ENCODE results near the gene RPP25L.

RPP25L gene

DNA sequence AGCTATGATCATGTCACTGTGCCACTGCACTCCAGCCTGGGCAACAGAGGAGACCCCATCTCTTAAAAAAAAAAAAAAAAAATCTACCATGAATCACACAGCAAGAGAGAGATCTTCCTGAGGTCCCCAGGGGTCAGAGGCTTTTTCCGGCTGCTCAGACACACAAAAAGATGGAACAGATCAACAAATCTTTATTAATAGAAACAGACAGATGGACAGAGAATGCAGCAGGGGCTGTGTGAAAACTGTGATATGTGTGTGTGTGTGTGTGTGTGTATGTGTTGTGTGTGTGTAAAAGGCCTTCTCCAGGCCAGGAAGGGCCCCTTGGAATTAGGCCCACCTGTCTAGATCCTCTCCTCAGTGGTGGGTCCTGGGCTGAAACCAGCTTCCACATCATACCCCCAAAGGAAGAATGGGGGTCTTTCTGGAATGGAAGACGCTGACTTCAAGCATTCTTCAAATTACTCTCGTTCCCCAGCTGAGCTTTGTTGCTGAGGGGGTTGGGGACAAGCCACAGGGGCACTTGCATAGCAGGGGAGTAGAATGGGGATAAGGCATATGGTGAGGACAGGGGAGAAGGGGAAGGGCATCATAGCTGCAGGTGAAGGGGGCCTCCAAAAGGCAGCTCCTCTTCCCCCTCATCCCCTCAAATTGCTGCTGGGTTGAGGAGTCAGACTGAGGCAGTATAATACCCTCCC is 22.8 kb upstream of the RPP25L start:
- peaks cover 8% of the 10 kb centered on the region for H3K36me3 ChIP-seq (ENCODE audit: control insufficient read depth, insufficient read depth, low read length)
- H3K4me3 ChIP-seq (ENCODE audit: low read length) = no peak overlapping the region
- no peak overlapping the region for H3K27ac ChIP-seq (ENCODE audit: low read depth, low read length)
- H3K4me1 ChIP-seq (ENCODE audit: control insufficient read depth, insufficient read depth, low read length) = peaks cover 15% of the 10 kb centered on the region
- H3K27me3 ChIP-seq (ENCODE audit: control insufficient read depth, insufficient read depth, low read length) = peaks cover 9% of the 10 kb centered on the region
- H3K9ac ChIP-seq (ENCODE audit: low read length) = no peak overlapping the region

DNA sequence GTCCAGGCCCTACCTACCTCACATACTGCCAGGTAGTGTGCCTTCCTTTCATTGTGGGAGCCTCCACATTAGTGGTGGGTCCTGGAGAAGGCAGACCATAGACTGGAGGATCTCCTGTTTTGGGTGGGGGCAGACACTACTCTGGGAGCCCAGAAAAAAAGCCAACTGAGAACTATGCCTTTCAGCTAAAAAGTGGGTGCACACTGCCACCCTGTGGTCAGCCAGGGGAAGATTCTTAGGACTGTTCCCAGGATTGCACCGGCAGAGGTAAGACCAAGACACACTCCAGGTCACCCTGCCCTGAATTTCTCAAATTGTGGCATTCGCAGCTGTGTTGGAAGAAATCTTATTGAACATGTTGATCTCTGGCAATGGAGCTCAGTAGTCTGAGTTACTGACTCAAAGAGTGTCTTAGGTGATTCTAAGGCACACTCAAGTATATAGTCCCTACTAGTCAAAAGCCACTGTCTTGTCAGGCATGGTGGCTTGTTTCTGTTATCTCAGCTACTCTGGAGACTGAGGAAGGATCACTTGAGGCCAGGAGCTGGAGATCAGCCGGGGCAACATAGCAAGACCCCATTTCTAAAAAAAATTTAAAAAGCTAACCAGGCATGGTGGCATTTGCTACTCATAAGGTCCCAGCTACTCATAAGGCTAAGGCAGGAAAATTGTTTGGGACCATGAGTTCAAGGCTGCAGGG is 22.1 kb upstream of the RPP25L start:
- Histone ChIP-seq H3K27ac (ENCODE audit: low read depth, low read length) (no peak overlapping the region), H3K4me1 (ENCODE audit: control insufficient read depth, insufficient read depth, low read length) (peaks cover 15% of the 10 kb centered on the region), H3K27me3 (ENCODE audit: control insufficient read depth, insufficient read depth, low read length) (peaks cover 15% of the 10 kb centered on the region), H3K36me3 (ENCODE audit: control insufficient read depth, insufficient read depth, low read length) (peaks cover 8% of the 10 kb centered on the region), H3K4me3 (ENCODE audit: low read length) (no peak overlapping the region), H3K9ac (ENCODE audit: low read length) (no peak overlapping the region)

- Histone ChIP-seq H3K27ac (ENCODE audit: low read depth, low read length) (no peak overlapping the region), H3K4me3 (ENCODE audit: low read length) (no peak overlapping the region), H3K4me1 (ENCODE audit: control insufficient read depth, insufficient read depth, low read length) (peaks cover 16% of the 10 kb centered on the region), H3K36me3 (ENCODE audit: control insufficient read depth, insufficient read depth, low read length) (peaks cover 8% of the 10 kb centered on the region), H3K9ac (ENCODE audit: low read length) (no peak overlapping the region), H3K27me3 (ENCODE audit: control insufficient read depth, insufficient read depth, low read length) (peaks cover 19% of the 10 kb centered on the region)
Measured at GRCh38 chr9:34633166-34633565, 21.3 kb upstream of the RPP25L start.

- peaks cover 7% of the 10 kb centered on the region for H3K36me3 ChIP-seq (ENCODE audit: control insufficient read depth, insufficient read depth, low read length)
- peaks cover 5% of the 10 kb centered on the region for H3K4me1 ChIP-seq (ENCODE audit: control insufficient read depth, insufficient read depth, low read length)
- no peak overlapping the region for H3K9ac ChIP-seq (ENCODE audit: low read length)
- H3K27ac ChIP-seq (ENCODE audit: low read depth, low read length) = no peak overlapping the region
- H3K4me3 ChIP-seq (ENCODE audit: low read length) = no peak overlapping the region
- peaks cover 45% of the 10 kb centered on the region for H3K27me3 ChIP-seq (ENCODE audit: control insufficient read depth, insufficient read depth, low read length)
Measured at GRCh38 chr9:34630402-34631154, 18.7 kb upstream of the RPP25L start.

DNA sequence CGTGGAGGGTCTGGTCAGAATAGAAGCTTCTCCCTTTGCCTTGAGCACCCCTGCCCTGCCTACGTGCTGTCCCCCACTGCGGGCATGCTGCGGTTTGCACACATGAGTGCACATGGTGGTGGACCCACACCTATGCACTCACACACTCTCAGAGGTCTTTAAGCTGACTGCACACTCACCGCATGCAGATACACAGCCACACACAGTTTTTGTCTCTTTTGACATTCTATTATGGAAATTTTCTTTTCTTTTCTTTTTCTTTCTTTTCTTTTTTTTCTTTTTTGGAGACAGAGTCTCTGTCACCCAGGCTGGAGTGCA is 17.6 kb upstream of the RPP25L start:
- Histone ChIP-seq H3K4me3 (ENCODE audit: low read length) (peak overlapping the region; percentile 40), H3K27me3 (ENCODE audit: control insufficient read depth, insufficient read depth, low read length) (peaks cover 53% of the 10 kb centered on the region), H3K36me3 (ENCODE audit: control insufficient read depth, insufficient read depth, low read length) (no peaks in the 10 kb centered on the region), H3K9ac (ENCODE audit: low read length) (no peak overlapping the region), H3K27ac (ENCODE audit: low read depth, low read length) (no peak overlapping the region), H3K4me1 (ENCODE audit: control insufficient read depth, insufficient read depth, low read length) (peaks cover 5% of the 10 kb centered on the region)

GRCh38 chr9:34628656-34629490 is 17.0 kb upstream of the RPP25L start, which contains the start of gene ARID3C:
TSS of gene ARID3C (minus strand) at chr9:34629066. CDS start at chr9:34628014, 1,052 bp downstream.
- Histone ChIP-seq H3K4me1 (ENCODE audit: control insufficient read depth, insufficient read depth, low read length) (peaks cover 5% of the 10 kb centered on the region), H3K4me3 (ENCODE audit: low read length) (peak within 1 kb of the TSS; percentile 53), H3K27ac (ENCODE audit: low read depth, low read length) (no peak within 1 kb of the TSS), H3K36me3 (ENCODE audit: control insufficient read depth, insufficient read depth, low read length) (no peaks in the 10 kb centered on the region), H3K27me3 (ENCODE audit: control insufficient read depth, insufficient read depth, low read length) (peaks cover 56% of the 10 kb centered on the region), H3K9ac (ENCODE audit: low read length) (no peak within 1 kb of the TSS)

- Histone ChIP-seq H3K4me1 (ENCODE audit: control insufficient read depth, insufficient read depth, low read length) (peaks cover 5% of the 10 kb centered on the region), H3K27ac (ENCODE audit: low read depth, low read length) (no peak overlapping the region), H3K9ac (ENCODE audit: low read length) (no peak overlapping the region), H3K27me3 (ENCODE audit: control insufficient read depth, insufficient read depth, low read length) (peaks cover 62% of the 10 kb centered on the region), H3K36me3 (ENCODE audit: control insufficient read depth, insufficient read depth, low read length) (no peaks in the 10 kb centered on the region), H3K4me3 (ENCODE audit: low read length) (peak overlapping the region; percentile 53)
Measured at GRCh38 chr9:34627716-34628655, 16.1 kb upstream of the RPP25L start.

GRCh38 chr9:34625186-34625486 is 13.2 kb upstream of the RPP25L start:
- H3K36me3 ChIP-seq (ENCODE audit: control insufficient read depth, insufficient read depth, low read length) = no peaks in the 10 kb centered on the region
- peaks cover 62% of the 10 kb centered on the region for H3K27me3 ChIP-seq (ENCODE audit: control insufficient read depth, insufficient read depth, low read length)
- H3K9ac ChIP-seq (ENCODE audit: low read length) = no peak overlapping the region
- H3K4me3 ChIP-seq (ENCODE audit: low read length) = no peak overlapping the region
- no peak overlapping the region for H3K27ac ChIP-seq (ENCODE audit: low read depth, low read length)
- peaks cover 9% of the 10 kb centered on the region for H3K4me1 ChIP-seq (ENCODE audit: control insufficient read depth, insufficient read depth, low read length)

DNA sequence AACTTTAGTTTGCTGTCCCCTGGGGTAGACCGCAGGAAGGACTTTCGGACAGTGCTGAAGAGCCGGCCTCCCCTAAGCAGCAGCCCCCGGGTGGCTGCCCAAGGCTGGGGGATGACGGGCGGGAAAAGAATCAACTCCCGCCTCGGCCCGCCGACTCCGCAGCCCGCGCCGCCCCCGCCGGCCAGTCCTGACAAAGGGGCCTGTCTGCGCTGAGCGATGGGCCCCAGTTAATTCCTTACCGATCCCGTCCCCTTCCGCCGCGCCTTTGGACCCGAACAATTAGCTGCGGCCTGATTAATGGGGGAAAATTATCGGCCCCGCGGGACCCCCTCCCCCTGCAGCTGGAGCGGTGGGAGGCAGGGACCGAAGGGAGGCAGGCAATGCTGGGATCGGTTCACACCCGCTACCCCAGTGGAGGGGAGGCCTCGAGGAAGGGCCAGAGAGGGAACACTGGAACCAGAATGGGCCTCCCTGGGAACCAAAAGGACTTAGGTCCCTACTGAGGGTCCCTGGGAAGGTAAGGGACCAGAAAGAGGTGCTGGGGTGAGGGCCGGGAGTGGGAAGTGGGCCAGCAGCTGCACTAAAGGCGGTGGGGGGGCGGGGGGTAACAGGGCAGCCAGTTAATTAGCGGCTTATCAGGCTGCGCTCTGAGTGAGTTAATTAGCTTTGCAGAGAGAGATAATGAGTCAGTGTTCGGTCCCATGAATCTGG is 12.7 kb upstream of the RPP25L start:
- H3K27ac ChIP-seq (ENCODE audit: low read depth, low read length) = no peak overlapping the region
- no peak overlapping the region for H3K9ac ChIP-seq (ENCODE audit: low read length)
- peaks cover 12% of the 10 kb centered on the region for H3K4me1 ChIP-seq (ENCODE audit: control insufficient read depth, insufficient read depth, low read length)
- H3K36me3 ChIP-seq (ENCODE audit: control insufficient read depth, insufficient read depth, low read length) = no peaks in the 10 kb centered on the region
- no peak overlapping the region for H3K4me3 ChIP-seq (ENCODE audit: low read length)
- H3K27me3 ChIP-seq (ENCODE audit: control insufficient read depth, insufficient read depth, low read length) = peaks cover 58% of the 10 kb centered on the region

GRCh38 chr9:34623374-34624235 is 11.7 kb upstream of the RPP25L start:
- Histone ChIP-seq H3K9ac (ENCODE audit: low read length) (no peak overlapping the region), H3K4me1 (ENCODE audit: control insufficient read depth, insufficient read depth, low read length) (peaks cover 14% of the 10 kb centered on the region), H3K27ac (ENCODE audit: low read depth, low read length) (no peak overlapping the region), H3K4me3 (ENCODE audit: low read length) (no peak overlapping the region), H3K27me3 (ENCODE audit: control insufficient read depth, insufficient read depth, low read length) (peaks cover 51% of the 10 kb centered on the region), H3K36me3 (ENCODE audit: control insufficient read depth, insufficient read depth, low read length) (no peaks in the 10 kb centered on the region)
